Measurements from ENCODE around the gene LARP4B. TPM values are rescaled to one million over a fixed set of nuclear protein-coding genes. Genes with fewer than 3 reads are reported as not detected.

Gene LARP4B
- total and polyA plus RNA-seq, 2 experiments from 2014 or later, result 18.3 to 52.3 TPM

DNA sequence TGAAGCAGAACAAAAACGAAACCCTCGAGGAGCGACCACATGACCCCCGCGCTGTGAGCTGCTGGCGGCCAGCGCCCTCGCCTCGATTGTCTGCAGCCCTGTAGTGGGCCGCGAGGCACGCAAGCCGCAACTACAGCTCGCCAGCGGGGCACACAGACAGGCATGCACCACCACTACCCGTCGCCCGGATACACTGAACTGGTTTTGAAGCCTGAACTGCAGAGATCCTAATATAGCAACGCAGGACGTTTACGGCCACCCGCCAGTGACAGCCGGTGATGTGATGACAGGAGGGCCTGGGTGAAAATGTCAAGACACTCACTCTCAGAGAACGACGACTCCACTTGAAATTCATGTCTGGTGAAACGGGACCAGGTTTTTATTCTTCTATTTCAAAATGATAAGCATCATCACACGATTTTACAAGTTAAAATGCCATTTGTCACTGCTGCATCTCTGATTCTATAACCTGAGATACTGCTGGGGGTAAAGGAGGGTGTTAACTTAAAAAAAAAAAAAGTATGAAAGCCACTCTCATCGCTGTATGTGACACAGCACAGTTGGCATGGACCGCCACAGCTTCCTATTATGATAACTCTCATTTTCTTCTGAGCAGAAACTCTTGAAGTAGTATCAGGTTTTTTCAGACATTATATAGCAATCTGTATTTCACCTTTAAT is 121.7 kb downstream of the LARP4B start:
- Histone ChIP-seq H3K27ac (ENCODE audit: low read depth) (no peak overlapping the region), H3K4me3 (no peak overlapping the region), H2AFZ (no peak overlapping the region), H3K4me2 (no peak overlapping the region), H3F3A (replicated peaks; ENCODE audit: low read depth) (0 out of 2 replicates have a peak, but pooled peaks cover 3% of the 10 kb centered on the region), H3K79me2 (replicated peaks; ENCODE audit: insufficient read depth) (no peaks in the 10 kb centered on the region), H3K27me3 (ENCODE audit: insufficient read depth) (no peaks in the 10 kb centered on the region), H3K9me2 (ENCODE audit: insufficient read depth) (no peaks in the 10 kb centered on the region), H3K4me1 (ENCODE audit: insufficient read depth) (no peaks in the 10 kb centered on the region), H4K20me1 (replicated peaks; ENCODE audit: insufficient read depth) (peaks cover 11% of the 10 kb centered on the region), H3K36me3 (ENCODE audit: insufficient read depth) (peaks cover 44% of the 10 kb centered on the region)
- TF ChIP-seq EZH2phosphoT487 (IDR thresholded peaks at IDR 0.05; ENCODE audit: unreplicated experiment) (no peak), ZNF462 (CRISPR knock-in tag; IDR thresholded peaks at IDR 0.05) (no peak), ZNF114 (CRISPR knock-in tag; IDR thresholded peaks at IDR 0.05) (no peak), STAT1 (IDR thresholded peaks at IDR 0.05; ENCODE audit: unreplicated experiment) (no peak), CREB1 (CRISPR knock-in tag; IDR thresholded peaks at IDR 0.05; ENCODE audit: low read depth) (no peak), NANOG (IDR thresholded peaks at IDR 0.05; ENCODE audit: borderline replicate concordance) (no peak), POLR2AphosphoS5 (IDR thresholded peaks at IDR 0.05; ENCODE audit: low read depth) (no peak), CTCF (conservative IDR thresholded peaks at IDR 0.05; ENCODE audit: low read depth in 2 of 2) (no peak), JUNB (IDR thresholded peaks at IDR 0.05; ENCODE audit: unreplicated experiment) (no peak), ETS1 (IDR thresholded peaks at IDR 0.05) (no peak), EZH2 (IDR thresholded peaks at IDR 0.05; ENCODE audit: low read depth, unreplicated experiment) (no peak), ZNF331 (CRISPR knock-in tag; IDR thresholded peaks at IDR 0.05; ENCODE audit: low read depth) (no peak)
- TF ChIP-seq, protein P1, sequence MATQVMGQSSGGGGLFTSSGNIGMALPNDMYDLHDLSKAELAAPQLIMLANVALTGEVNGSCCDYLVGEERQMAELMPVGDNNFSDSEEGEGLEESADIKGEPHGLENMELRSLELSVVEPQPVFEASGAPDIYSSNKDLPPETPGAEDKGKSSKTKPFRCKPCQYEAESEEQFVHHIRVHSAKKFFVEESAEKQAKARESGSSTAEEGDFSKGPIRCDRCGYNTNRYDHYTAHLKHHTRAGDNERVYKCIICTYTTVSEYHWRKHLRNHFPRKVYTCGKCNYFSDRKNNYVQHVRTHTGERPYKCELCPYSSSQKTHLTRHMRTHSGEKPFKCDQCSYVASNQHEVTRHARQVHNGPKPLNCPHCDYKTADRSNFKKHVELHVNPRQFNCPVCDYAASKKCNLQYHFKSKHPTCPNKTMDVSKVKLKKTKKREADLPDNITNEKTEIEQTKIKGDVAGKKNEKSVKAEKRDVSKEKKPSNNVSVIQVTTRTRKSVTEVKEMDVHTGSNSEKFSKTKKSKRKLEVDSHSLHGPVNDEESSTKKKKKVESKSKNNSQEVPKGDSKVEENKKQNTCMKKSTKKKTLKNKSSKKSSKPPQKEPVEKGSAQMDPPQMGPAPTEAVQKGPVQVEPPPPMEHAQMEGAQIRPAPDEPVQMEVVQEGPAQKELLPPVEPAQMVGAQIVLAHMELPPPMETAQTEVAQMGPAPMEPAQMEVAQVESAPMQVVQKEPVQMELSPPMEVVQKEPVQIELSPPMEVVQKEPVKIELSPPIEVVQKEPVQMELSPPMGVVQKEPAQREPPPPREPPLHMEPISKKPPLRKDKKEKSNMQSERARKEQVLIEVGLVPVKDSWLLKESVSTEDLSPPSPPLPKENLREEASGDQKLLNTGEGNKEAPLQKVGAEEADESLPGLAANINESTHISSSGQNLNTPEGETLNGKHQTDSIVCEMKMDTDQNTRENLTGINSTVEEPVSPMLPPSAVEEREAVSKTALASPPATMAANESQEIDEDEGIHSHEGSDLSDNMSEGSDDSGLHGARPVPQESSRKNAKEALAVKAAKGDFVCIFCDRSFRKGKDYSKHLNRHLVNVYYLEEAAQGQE (IDR thresholded peaks at IDR 0.05; ENCODE audit: unreplicated experiment), result no peak
- H3K36me3 Mint-ChIP-seq (ENCODE audit: low read depth), result peaks cover 61% of the 10 kb centered on the region
- DNase-seq (ENCODE audit: low spot score) (no peak), ATAC-seq (no peak)
- no peaks in the 10 kb centered on the region for H3K9me3 Mint-ChIP-seq
- H3K4me1 Mint-ChIP-seq, result peaks cover 9% of the 10 kb centered on the region; the same call in 2 of the 3 replicates
- no peak overlapping the region for H3K27ac Mint-ChIP-seq
- no peak overlapping the region for H3K4me3 Mint-ChIP-seq
- H3K27me3 Mint-ChIP-seq (ENCODE audit: insufficient read depth, low read depth, poor library complexity), result peaks cover 15% of the 10 kb centered on the region
